ENCODE results near the gene ZFAND2B.

ZFAND2B gene

GRCh38 chr2:219206328-219207133 is at the start of gene ZFAND2B:
Gene ZFAND2B (plus strand): TSS chr2:219206782. CDS start chr2:219206988, 206 bp downstream.
- DNase-seq (ENCODE audit: low spot score): peak; percentile 84

- DNase-seq (ENCODE audit: low spot score): no peak
These were observed 49.2 kb upstream of the ZFAND2B start for GRCh38 chr2:219157396-219157795.

GRCh38 chr2:219158025-219158424 is 48.6 kb upstream of the ZFAND2B start:
- DNase-seq (ENCODE audit: low spot score): no peak

GRCh38 chr2:219158586-219158985 is 48.0 kb upstream of the ZFAND2B start:
- no peak for DNase-seq (ENCODE audit: low spot score)

GRCh38 chr2:219159771-219160185 is 46.8 kb upstream of the ZFAND2B start:
- DNase-seq (ENCODE audit: low spot score): peak; percentile 16

GRCh38 chr2:219160186-219161017 is 46.2 kb upstream of the ZFAND2B start, which contains the start of gene NHEJ1:
Gene NHEJ1 (minus strand): TSS chr2:219160815. CDS start chr2:219158362, 2,453 bp downstream.
- peak; percentile 92 for DNase-seq (ENCODE audit: low spot score)

GRCh38 chr2:219161097-219161496 is 45.5 kb upstream of the ZFAND2B start:
- no peak for DNase-seq (ENCODE audit: low spot score)

GRCh38 chr2:219163156-219163555 is 43.4 kb upstream of the ZFAND2B start:
- no peak for DNase-seq (ENCODE audit: low spot score)

GRCh38 chr2:219165058-219165911 is 41.3 kb upstream of the ZFAND2B start:
- DNase-seq (ENCODE audit: low spot score): no peak

- DNase-seq (ENCODE audit: low spot score): no peak
These were observed 38.6 kb upstream of the ZFAND2B start for GRCh38 chr2:219167997-219168396.

GRCh38 chr2:219168526-219168925 is 38.1 kb upstream of the ZFAND2B start:
- DNase-seq (ENCODE audit: low spot score): no peak

GRCh38 chr2:219168932-219169331 is 37.6 kb upstream of the ZFAND2B start:
- DNase-seq (ENCODE audit: low spot score): no peak

- DNase-seq (ENCODE audit: low spot score): no peak
These were observed 36.5 kb upstream of the ZFAND2B start, which contains the start of gene SLC23A3 for GRCh38 chr2:219169930-219170654. Gene SLC23A3 (minus strand): TSS chr2:219170029. CDS start chr2:219169984, 45 bp downstream.

GRCh38 chr2:219171231-219171651 is 35.3 kb upstream of the ZFAND2B start:
- DNase-seq (ENCODE audit: low spot score): peak; percentile 36

GRCh38 chr2:219172231-219173154 is 34.1 kb upstream of the ZFAND2B start:
- no peak for DNase-seq (ENCODE audit: low spot score)

- DNase-seq (ENCODE audit: low spot score): no peak
These were observed 33.4 kb upstream of the ZFAND2B start for GRCh38 chr2:219173176-219173575.

- no peak for DNase-seq (ENCODE audit: low spot score)
These were observed 32.4 kb upstream of the ZFAND2B start for GRCh38 chr2:219174146-219174545.

GRCh38 chr2:219174801-219175200 is 31.8 kb upstream of the ZFAND2B start:
- no peak for DNase-seq (ENCODE audit: low spot score)

GRCh38 chr2:219175486-219175885 is 31.1 kb upstream of the ZFAND2B start:
- no peak for DNase-seq (ENCODE audit: low spot score)

Data from SW480 (cell line).